DMS153 (cell line): ENCODE results near the gene TAPT1.
A peak's percentile ranks its signal among the peaks of the same experiment; 100 is the strongest.
"Not testable (repeated sequence)": the region's sequence is repeated elsewhere in the genome, so short reads cannot be mapped to it uniquely, and the experiment has no call there.

Experiments
- DNase-seq: peaks from one replicate; lab custom pipeline; 2025; lab: John Stamatoyannopoulos, UW

Gene TAPT1

DNA sequence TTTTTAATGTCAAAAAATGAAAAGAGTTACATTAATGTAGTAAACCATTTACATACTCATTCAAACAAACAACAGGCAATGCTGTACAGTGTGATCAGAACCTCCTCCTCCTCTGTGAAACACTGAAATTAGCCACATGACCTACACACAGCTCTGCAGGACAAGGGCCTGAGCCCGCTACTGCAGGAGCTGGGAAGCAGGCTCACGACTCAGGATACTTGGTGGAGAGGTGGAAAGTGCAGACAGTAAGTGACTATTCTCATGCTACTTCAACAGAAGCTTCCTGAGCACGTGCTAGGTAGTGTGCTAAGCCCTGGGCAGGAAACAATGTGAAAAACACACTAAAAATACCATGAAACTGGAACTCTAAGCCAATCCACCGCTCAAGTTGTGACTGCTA, 56.8 kb downstream of the TAPT1 start:
- no peak for DNase-seq

DNA sequence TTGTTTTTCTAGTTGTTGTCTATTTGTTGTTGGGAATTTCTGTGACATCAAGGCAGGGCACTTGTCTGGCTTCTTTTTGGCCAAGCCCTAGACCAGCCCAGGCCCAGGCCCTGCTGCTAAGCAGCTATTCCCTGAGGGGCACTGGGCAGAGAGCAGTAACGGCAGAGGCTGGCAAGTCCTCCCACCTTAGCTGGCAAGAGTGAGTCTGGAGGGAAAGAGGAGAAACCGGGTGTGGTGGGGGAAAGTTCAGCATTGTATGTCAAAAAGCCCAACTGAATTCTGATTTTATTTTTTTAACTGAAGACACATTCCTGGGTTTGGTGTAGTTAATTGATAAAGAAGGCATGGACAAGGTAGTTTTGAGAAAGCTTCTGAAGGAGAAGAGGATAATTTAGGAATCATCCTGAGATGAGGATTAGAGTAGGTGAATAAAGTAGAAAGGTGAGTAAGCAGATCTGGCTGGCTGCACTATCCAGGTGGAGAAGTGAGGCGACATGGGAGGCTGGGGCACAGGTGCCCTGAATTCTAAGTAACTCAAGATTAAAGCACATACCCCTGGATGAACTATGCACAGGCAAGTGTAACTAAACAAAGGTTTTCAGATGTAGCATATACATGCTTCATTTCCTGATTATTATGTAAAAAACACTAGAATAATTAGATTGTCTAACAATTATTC, 57.4 kb downstream of the TAPT1 start:
- DNase-seq: no peak

DNA sequence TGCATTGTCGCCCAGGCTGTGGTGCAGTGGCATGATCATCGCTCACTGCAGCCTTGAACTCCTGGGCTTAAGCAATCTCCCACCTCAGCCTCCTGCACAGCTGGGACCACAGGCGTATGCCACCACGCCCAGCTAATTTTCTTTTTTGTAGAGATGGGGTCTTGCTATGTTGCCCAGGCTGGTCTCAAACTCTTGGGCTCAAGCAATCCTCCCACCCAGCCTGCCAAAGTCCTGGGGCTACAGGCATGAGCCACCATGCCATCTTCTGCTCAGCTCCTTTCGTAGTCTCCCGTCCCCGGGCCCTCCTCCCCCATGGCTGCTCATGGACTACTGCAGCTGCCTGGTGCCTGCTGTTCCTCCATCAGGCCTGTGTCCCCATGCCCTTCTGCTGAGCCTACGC, 58.1 kb downstream of the TAPT1 start:
- no peak for DNase-seq

DNA sequence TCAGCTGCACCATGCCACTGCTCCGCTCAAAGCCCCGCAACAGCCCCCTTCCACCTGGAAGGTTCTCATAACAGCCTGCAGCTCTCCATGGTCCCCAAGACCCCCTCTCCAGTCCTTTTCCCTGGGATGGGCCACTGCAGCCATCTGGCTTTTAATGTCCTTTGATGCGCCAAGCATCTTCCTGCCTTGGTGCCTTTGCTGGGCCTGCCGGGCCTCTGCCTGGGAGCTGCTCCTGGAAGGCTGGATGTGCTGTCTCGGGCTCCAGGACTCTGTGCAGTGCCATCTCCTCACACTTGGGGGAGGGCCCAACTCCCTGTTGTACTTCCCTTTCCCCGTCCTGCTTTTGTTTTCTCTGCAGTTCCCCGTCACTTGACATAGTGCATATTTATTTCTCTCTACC, 60.3 kb downstream of the TAPT1 start:
- no peak for DNase-seq

DNA sequence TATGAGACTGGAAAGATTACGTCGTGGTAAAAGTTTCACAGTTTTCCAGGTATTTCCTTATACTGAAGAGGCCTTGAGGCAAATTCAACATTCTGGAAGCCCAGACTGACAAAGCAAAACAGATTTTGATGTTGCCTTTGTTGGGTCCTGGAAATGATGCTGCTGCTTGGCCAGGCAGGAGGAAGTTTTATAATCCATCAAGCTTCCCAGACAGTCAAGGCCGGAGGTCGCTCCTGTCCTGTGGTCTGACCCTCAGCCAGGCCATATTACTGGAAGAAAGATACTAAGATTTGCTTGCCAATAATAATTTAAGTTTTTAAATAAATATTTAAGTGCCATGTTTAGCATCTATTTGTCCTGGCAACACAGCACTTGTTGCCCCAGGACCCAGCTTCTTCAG, 63.4 kb downstream of the TAPT1 start:
- no peak for DNase-seq

DNA sequence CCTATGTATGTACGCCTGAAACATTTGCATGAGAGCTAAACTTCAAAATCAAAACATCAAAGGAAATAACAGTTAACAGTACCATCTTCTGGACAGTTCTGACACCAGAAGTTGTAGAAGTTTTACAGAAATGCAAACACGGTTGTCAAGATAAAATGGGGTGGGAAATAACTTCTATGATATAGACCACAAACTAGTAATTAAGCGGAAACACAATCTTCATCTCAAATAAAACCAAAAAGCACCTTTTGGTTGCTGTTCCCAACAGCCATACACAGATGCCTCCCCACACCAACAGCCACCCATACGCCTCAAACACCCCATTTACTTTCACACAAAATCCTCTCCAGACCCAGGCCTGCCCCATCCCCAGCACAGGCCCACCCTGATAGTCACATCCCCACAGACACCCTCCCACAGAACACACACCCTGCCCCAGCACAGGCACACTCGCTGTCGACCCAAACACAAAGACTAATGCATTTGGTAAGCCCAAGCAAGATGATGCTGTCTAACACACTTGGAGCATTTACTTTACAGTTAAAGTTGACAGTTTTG, 64.3 kb downstream of the TAPT1 start:
- no peak for DNase-seq

DNA sequence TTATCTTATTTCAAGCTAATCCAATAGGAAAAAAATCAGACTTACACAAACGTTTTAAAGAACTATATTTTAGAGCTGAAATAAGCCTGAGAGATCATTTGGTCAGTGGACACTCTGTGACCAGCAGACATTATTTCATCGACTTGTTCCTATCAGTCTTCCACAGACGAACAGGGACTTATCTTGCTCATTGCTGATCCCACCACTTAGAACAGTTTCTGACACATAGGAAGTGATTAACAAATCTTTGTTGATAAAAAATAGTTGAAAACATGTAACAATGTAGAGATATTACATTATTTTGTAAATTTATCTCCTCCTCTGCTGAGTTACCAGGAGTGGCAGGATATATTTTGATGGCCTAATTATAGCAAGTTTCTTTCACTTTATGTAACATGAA, 65.8 kb downstream of the TAPT1 start:
- no peak for DNase-seq

DNA sequence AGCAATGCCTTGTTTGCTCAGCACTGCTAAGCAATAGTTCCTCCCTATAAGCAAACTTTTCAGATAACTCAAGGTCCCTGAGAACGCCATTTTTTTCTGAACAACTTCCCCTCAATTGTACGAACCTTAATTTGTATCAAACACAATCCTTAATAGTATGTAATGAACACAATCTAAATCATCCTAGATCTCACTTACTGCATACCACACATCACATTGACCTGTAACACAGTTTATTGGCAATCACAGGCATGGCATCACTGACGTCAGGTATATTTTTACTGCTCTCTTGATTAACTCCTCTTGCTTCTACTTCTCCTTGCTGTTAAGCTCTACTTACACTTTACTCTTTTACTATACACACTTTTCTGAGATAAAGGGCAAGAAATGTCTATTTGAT, 67.0 kb downstream of the TAPT1 start:
- no peak for DNase-seq

DNA sequence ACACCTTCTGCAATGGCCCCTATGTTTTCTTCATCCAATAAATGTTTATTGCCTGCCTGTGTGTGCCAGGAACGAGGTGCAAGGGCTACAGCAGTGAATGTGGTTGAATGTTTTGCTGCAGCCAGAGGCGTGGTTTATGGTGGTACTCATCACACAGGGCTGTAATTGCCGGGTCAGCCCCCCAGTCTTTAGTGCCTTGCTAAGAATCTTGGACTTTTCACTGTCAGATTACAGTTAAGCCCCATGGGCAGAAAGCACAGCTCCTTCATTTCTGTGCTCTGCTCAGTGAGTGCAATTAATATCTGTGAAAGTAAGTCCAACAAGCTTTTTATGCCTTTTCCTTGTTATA, 67.8 kb downstream of the TAPT1 start:
- no peak for DNase-seq

DNA sequence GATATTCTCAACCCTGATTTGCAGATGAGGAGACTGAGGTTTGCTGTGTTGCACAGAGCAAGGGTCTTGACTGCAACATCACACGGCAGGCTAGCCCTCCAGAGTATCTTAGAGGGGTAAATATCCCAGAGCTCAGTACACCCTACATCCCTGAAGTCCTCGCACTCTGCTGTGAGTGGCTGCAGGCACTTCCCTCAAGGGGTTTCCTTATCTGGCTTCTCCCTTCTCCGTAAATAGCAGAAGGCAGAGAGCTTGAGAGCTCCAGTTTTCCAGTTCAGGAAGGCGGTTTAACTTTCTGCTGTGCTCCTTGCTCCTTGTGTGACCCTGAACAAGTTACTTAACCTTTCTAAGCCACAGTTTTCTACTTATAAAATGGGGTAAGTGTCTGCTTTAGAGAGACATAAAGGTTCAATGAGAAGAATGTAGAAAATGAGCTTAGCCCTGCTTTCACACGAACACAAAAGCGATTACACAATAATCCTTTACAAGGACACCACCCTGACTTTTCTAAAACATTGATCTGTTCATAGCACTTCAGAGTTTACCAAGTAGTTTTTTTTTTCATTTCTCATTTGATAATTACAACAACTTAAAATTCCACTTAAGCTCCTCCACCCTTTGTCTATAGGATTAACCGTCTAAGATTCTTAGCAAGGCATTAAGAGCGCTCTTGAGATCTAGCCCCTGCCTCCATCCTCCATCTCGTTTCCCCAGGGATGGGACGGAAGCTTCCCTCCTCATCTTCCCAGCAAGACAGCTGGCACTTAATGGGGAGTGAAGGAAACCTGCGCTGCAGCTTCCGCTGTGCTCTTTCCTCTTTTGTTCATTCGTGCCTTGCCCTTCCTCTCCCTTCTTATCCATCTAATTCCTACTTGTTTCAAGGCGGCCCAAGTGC, 68.4 kb downstream of the TAPT1 start:
- DNase-seq: no peak

DNA sequence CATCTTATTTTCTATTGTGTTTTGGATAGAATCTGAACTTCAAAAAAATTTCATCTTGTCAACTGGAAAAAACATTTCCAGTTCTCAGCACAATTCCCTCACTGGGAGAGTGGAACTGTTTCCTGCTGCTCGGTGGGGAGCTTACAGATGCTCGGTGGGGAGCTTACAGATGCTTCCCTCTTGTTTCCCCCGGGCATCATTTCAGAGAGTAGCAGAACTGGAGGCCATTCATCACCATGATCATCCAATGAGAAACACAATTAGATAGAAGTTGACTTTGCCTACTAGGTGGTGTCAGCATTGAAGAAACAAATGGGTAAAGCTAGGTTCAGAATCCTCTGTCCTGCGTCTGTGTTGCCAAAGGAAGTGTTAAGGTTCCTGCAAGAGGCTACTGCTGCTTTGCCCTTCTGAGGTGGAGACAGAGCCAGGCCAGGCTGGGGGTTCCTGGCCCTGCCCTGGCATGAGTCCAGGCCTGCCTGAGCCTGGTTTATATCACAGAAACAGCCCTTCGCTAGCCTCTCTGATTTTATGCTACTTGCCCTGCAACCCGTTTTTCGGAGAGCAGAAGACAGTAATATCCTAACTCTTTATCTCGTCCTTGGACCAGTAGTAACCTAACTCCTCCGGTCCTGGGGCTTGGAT, 70.6 kb downstream of the TAPT1 start:
- no peak for DNase-seq

DNA sequence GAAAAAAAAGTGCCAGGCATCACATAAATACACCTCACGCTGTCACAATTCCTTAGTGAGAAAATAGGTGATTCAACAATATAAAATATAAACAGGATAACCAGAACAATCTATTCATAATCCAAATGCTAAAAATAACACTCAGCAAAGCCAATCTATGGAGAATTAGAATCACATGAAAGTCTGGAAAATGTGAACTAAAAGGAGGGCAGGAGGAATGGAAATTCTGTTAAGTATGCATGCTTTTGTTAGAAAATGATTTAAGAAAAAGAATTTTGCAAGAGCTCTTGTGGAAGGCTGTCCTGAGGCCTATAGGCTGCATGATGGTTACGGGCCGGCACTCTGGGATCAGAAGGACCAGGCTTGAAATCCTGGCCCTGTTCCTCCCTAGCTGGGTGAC, 71.8 kb downstream of the TAPT1 start:
- no peak for DNase-seq

DNA sequence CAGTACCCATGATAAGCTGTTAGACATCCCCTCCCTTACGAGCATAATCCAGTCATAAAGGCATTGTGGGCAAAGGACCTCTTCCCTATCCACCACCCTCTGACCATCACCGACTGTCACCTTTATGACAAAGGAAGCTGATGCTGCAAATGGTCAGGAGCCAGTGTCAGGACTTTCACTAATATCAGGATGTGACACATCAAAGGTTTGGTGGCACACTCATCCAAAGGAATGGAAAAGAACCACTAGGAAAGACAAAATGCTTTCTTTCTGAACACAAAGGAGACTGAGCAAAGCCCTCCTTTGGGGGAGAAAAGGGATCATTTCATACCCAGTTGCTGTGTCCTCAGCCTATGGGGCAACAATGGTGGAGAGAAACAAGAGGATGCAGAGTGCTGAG, 75.6 kb downstream of the TAPT1 start:
- no peak for DNase-seq

DNA sequence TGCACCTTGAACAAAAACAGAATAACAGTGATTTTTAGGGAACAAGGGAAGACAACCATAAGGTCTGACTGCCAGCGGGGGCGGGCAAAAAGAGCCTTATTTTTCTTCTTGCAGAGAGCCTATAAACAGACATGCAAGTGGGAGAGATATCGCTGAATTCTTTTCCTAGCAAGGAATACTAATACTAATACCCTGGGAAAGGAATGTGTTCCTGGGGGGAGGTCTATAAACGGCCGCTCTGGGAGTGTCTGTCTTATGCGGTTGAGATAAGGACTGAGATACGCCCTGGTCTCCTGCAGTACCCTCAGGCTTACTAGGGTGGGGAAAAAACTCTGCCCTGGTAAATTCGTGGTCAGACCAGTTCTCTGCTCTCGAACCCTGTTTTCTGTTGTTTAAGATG, 81.4 kb downstream of the TAPT1 start:
- not testable (repeated sequence) for DNase-seq

DNA sequence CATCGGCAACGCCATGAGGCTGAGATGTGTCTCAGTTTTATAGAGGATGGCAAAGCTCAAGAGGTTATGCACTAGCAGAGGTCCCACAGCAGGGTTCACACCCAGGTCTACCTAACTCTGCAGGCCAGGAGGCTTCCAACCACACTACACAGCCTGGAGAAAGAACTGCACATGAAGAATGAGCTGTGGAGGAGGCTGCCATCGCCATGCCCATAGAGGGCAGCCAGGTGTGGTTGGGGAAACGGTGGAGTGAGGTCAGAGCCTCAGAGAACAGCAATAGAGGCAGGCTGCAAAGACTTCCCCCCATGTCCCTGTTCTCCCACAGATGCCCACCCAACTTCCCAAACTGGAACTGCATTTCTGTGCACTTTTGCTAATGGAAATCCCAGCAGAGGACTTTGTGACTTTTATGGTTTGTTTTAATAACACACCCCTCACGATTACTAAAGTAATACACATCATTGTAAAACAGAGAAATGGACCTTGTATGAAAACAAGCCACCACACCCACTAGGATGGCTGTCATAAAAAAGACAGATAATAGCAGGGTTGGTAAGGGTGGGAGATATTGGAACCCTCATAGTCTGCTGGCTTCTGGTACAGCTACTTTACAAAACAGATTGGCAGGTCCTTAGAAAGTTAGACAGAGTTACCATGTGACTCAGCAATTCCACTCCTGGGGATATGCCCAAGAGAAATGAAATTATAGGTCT, 83.5 kb downstream of the TAPT1 start:
- no peak for DNase-seq

DNA sequence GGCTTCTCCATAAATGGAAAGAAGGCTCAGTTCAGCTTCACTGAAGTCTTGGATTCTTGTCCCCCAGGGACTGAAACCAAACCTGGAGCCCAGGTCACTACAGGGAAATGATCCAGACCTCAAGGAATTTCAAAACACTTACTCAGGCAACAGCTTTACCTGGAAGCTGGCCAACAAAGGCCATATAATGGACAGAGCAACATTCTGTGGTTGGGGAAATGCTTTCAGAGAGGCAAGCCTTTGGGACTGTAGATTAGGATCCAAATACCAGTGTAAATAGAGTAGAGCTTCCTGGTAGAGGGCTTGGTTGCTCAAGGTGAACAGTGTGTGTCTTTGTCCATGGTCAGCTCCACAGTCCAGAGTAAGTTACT, 85.4 kb downstream of the TAPT1 start:
- DNase-seq: peak; percentile 39

DNA sequence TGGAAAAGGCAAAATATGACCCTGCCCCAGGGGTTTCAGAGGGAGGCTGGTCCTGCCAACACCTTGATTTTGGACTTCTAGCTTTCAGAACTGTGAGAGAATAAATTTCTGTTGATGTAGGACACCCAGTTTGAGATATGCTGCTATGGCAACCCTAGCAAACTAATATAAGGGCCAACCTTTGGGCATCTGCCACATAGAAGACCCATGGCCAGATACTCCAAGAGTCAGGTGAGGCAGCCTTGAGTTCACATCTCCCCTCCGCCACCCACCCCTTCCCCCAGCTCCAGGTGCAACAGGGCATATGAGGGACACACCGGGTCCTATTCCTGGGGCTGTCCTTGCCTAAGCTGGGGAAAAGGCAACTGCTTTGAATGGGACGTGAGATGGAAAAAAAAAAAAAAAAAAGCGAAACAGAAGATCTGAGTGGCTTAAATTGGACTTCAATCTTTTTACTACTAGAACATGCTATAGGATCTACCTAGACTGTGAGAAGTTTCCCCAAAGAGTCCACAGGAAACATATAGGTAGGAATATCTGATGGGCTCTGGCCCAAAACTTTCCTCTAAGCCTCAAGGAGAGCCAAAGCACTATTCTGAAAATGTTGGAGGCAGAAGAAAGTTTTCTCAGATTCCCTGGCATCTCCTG, 85.9 kb downstream of the TAPT1 start:
- DNase-seq: no peak

DNA sequence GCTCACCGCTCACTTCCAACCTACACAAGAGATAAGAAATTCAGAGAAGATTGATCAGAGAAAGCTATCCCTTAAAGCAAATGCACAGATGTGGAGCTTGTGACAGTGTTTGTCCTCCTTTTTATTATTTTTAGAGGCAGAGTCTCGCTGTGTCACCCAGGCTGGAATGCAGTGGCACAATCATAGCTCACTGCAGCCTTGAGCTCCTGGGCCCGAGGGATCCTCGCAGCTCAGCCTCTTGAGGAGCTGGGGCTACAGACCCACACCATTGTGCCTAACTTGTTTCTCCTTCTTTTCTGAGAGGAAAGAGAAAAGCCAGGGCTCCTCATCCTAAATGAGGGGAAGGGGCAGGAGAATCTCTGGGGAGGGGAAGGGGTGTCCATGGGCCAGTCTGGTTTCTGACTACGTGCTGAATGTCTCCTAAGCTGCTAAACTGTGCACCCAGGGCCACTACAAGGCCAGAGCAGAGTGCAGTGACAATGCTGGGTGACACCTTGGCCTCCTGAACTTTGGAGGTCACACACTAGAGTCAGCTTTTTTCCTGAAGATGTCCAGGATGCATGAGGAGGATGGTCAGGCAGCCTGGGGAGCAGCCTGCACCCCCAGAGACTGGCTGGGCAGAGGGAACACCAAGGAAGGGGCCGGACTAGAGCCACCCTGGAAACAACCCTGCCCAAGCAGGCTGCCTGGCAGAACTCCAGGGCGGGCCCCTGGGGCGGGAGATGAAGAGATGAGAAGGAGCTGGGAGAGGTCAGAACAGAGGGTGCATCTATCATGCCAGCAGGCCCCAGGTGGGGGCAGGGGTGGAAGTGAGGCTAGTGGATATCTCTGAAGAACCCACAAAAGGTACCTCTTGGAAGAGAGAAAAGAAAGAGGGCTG, 87.0 kb downstream of the TAPT1 start:
- DNase-seq: no peak

DNA sequence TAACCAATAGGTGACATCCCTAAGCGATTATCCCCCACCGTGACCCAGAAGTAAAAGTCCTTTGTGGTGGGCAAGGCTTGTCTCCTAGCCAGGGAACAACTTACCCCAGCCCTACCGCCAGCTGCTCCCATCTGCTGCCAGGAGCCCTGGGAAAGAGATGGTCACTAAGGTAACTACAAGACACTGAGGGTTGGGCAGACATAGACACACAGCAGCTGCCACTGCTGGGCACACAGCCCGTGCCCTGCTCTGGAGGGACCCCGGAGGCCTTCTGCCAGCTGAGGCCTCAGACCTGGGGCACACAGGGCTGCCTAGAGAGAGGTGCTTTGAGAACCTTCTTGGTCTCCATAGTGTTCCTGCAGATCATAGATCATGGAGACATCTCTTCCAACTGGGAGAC, 89.4 kb downstream of the TAPT1 start:
- no peak for DNase-seq

DNA sequence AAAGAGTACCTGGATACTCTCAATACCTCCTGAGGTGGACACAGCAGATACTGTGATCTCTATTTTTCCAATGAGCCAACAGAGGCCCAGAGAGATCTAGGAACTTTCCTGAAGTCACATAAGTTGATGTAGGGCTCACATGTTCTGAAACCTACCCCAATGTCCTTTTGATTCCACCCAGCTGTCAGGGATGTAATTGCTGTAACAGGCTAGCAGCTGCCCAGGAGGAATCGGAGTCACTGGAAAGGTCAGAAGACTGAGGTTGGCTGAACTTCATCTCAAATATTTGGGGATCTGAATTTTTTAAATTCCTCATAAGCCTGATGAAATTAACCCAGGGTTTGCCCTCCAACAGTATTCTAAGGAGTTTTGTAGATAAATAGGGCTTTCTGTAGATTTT, 90.0 kb downstream of the TAPT1 start:
- no peak for DNase-seq

DNA sequence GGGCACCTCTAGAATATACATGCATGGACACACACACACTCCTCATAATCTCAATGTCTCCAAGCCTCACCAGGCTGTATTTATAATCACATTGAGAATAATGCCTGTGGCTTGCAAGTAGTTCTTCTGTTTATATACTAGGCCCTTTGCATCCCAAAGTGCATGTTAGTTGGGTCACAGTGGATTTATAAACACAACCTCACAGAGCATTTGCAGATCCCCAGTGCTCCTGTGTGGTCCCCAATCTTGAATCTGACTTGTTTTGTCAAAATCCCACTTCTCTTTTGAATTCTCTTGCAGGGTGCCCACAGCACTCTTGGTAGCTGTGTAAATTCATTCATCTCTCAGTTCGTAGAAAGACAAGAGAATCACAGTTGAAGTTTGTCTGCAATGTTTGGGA, 92.9 kb downstream of the TAPT1 start:
- DNase-seq: no peak
